Measurements from ENCODE around the gene FZD1. TPM values are rescaled to one million over a fixed set of nuclear protein-coding genes. Genes with fewer than 3 reads are reported as not detected.
A peak's percentile ranks its signal among the peaks of the same experiment; 100 is the strongest.

The FZD1 gene
- total RNA-seq, 1 experiment from 2014 or later: 2.7 TPM

GRCh38 chr7:91280185-91280584 lies 16.0 kb downstream of the FZD1 start:
- no peak for ATAC-seq
- CTCF ChIA-PET: no interaction called here

DNA sequence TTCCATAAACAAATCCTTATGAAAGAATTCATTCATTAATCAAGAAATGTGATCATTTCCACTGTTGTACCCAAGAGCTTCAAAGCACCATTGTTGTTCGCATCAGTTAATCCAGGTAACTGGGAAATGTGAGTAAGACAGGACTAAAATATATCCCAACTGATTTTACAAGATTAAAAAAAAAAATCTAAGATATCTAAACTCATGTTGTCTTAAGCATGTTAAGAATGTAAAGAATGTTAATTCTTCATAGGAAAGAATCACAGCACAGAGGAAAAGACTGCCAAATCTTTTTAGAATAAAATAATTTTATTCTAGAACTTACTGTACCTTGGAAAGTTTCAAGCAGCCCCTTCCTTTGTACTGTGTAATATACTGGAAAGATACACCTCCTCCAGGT lies 16.4 kb downstream of the FZD1 start:
- no peak overlapping the region for H3K27ac ChIP-seq (ENCODE audit: low read length)
- H3K36me3 ChIP-seq (ENCODE audit: low read depth, low read length): no peaks in the 10 kb centered on the region
- H3K4me3 ChIP-seq (ENCODE audit: low read length): no peak overlapping the region
- no peak for DNase-seq
- no peaks in the 10 kb centered on the region for H3F3A ChIP-seq (ENCODE audit: low read length, unreplicated experiment)
- no peak overlapping the region for H2AFZ ChIP-seq (ENCODE audit: low read length)
- H3K4me1 ChIP-seq (ENCODE audit: insufficient read depth, low read length): no peaks in the 10 kb centered on the region
- H3K79me2 ChIP-seq (ENCODE audit: low read length): no peaks in the 10 kb centered on the region
- no TSS peak for BruUV-seq (replicated peaks)
- no peak for ATAC-seq
- H4K20me1 ChIP-seq (ENCODE audit: low read length): no peaks in the 10 kb centered on the region
- TF ChIP-seq EZH2 (IDR thresholded peaks at IDR 0.05; ENCODE audit: low read length, unreplicated experiment): no peak
- no peak for TF ChIP-seq EZH2phosphoT487 (IDR thresholded peaks at IDR 0.05; ENCODE audit: borderline replicate concordance, low read length)
- TF ChIP-seq, protein P1, sequence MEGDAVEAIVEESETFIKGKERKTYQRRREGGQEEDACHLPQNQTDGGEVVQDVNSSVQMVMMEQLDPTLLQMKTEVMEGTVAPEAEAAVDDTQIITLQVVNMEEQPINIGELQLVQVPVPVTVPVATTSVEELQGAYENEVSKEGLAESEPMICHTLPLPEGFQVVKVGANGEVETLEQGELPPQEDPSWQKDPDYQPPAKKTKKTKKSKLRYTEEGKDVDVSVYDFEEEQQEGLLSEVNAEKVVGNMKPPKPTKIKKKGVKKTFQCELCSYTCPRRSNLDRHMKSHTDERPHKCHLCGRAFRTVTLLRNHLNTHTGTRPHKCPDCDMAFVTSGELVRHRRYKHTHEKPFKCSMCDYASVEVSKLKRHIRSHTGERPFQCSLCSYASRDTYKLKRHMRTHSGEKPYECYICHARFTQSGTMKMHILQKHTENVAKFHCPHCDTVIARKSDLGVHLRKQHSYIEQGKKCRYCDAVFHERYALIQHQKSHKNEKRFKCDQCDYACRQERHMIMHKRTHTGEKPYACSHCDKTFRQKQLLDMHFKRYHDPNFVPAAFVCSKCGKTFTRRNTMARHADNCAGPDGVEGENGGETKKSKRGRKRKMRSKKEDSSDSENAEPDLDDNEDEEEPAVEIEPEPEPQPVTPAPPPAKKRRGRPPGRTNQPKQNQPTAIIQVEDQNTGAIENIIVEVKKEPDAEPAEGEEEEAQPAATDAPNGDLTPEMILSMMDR (conservative IDR thresholded peaks at IDR 0.05; ENCODE audit: low read depth, low read length): no peak
- H3K4me2 ChIP-seq (ENCODE audit: low read length): no peak overlapping the region
- no peaks in the 10 kb centered on the region for H3K9me2 ChIP-seq (replicated peaks; ENCODE audit: low read length)
- H3K9me3 ChIP-seq (ENCODE audit: low read length): no peaks in the 10 kb centered on the region
- CTCF ChIA-PET: interaction anchor here (0.6 kb wide), 1 partner anchor 796 kb away, joined by 3 read pairs; no protein-coding TSS in a partner anchor
- POLR2A ChIA-PET (ENCODE audit: unreplicated experiment): no interaction called here
- intact Hi-C loops (cut with micrococcal nuclease): loop anchor here (5.0 kb wide), 1 partner anchor 193 kb away; no protein-coding TSS in a partner anchor
- H3K9ac ChIP-seq (ENCODE audit: low read length): no peak overlapping the region
- H3K27me3 ChIP-seq (ENCODE audit: low read length): no peaks in the 10 kb centered on the region

More at GRCh38 chr7:91280185-91280584, 16.0 kb downstream of the FZD1 start:
- Histone ChIP-seq H3K4me3 (ENCODE audit: low read length) (no peak overlapping the region), H3K9me2 (replicated peaks; ENCODE audit: low read length) (no peaks in the 10 kb centered on the region), H3F3A (ENCODE audit: low read length, unreplicated experiment) (no peaks in the 10 kb centered on the region), H4K20me1 (ENCODE audit: low read length) (no peaks in the 10 kb centered on the region), H3K9me3 (ENCODE audit: low read length) (no peaks in the 10 kb centered on the region), H3K79me2 (ENCODE audit: low read length) (no peaks in the 10 kb centered on the region), H3K4me2 (ENCODE audit: low read length) (no peak overlapping the region), H3K27me3 (ENCODE audit: low read length) (no peaks in the 10 kb centered on the region), H2AFZ (ENCODE audit: low read length) (no peak overlapping the region), H3K4me1 (ENCODE audit: insufficient read depth, low read length) (no peaks in the 10 kb centered on the region), H3K36me3 (ENCODE audit: low read depth, low read length) (no peaks in the 10 kb centered on the region), H3K27ac (ENCODE audit: low read length) (no peak overlapping the region), H3K9ac (ENCODE audit: low read length) (no peak overlapping the region)
- intact Hi-C loops (cut with micrococcal nuclease): loop anchor here (5.0 kb wide), 1 partner anchor 193 kb away; no protein-coding TSS in a partner anchor
- POLR2A ChIA-PET (ENCODE audit: unreplicated experiment): no interaction called here
- no peak for DNase-seq
- TF ChIP-seq EZH2phosphoT487 (IDR thresholded peaks at IDR 0.05; ENCODE audit: borderline replicate concordance, low read length) (no peak), EZH2 (IDR thresholded peaks at IDR 0.05; ENCODE audit: low read length, unreplicated experiment) (no peak)
- TF ChIP-seq, protein P1 (conservative IDR thresholded peaks at IDR 0.05; ENCODE audit: low read depth, low read length): no peak
- BruUV-seq (replicated peaks): no TSS peak

DNA sequence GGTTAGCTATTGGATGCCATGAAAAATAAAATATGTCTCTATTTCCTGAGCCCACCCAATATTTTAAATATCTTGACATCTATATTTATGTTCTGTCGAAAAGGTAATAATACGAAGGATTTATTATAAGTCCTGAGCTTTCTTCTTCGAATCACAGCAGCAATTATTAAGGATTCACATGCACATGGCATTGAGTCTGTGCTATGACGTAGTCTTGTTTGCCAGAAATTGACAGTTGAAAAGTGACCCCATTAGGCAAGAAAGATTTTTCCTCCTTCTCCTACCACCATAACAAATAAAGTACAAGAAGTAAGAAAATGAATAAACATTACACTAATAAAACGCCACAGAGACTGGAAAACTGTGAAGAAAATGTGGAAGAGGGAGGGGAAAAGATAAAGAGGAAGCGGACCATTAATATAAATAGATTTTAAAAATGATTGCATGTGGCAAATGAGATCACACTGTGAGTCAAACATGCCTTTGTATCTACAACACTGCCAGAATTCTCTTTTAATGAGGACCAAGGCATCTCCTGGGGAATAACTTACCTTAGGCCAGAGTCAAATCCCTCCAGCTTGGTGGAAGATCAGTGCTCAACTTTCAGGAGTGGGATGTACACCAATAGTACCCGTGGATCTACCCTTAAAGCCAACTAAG lies 21.6 kb downstream of the FZD1 start:
- no peaks in the 10 kb centered on the region for H4K20me1 ChIP-seq (ENCODE audit: low read length)
- H2AFZ ChIP-seq (ENCODE audit: low read length): no peak overlapping the region
- no peaks in the 10 kb centered on the region for H3K79me2 ChIP-seq (ENCODE audit: low read length)
- no peak overlapping the region for H3K4me2 ChIP-seq (ENCODE audit: low read length)
- POLR2A ChIA-PET (ENCODE audit: unreplicated experiment): no interaction called here
- H3K9me3 ChIP-seq (ENCODE audit: low read length): no peaks in the 10 kb centered on the region
- H3K27ac ChIP-seq (ENCODE audit: low read length): no peak overlapping the region
- no peaks in the 10 kb centered on the region for H3K27me3 ChIP-seq (ENCODE audit: low read length)
- no peak overlapping the region for H3K4me3 ChIP-seq (ENCODE audit: low read length)
- no peaks in the 10 kb centered on the region for H3F3A ChIP-seq (ENCODE audit: low read length, unreplicated experiment)
- no peaks in the 10 kb centered on the region for H3K9me2 ChIP-seq (replicated peaks; ENCODE audit: low read length)
- BruUV-seq (replicated peaks): no TSS peak
- ATAC-seq: 0 out of 2 replicates have a peak, but pooled peaks have one; percentile 31
- CTCF ChIA-PET: no interaction called here
- intact Hi-C loops (cut with micrococcal nuclease): loop anchor here (5.0 kb wide), 1 partner anchor 266 kb away; no protein-coding TSS in a partner anchor
- no peaks in the 10 kb centered on the region for H3K36me3 ChIP-seq (ENCODE audit: low read depth, low read length)
- H3K4me1 ChIP-seq (ENCODE audit: insufficient read depth, low read length): no peaks in the 10 kb centered on the region
- TF ChIP-seq, protein P1 (conservative IDR thresholded peaks at IDR 0.05; ENCODE audit: low read depth, low read length): no peak
- TF ChIP-seq EZH2phosphoT487 (IDR thresholded peaks at IDR 0.05; ENCODE audit: borderline replicate concordance, low read length): no peak
- TF ChIP-seq EZH2 (IDR thresholded peaks at IDR 0.05; ENCODE audit: low read length, unreplicated experiment): no peak
- no peak overlapping the region for H3K9ac ChIP-seq (ENCODE audit: low read length)
- no peak for DNase-seq
